GM12878 (cell line): ENCODE results near the gene PPP1R12B. TPM values are rescaled to one million over a fixed set of nuclear protein-coding genes. Genes with fewer than 3 reads are reported as not detected.
"Not testable (repeated sequence)": the region's sequence is repeated elsewhere in the genome, so short reads cannot be mapped to it uniquely, and the experiment has no call there.

Experiments
- ATAC-seq: fragments of 200-7000 bp; cut with Tn5 transposase; 3 replicates; pipeline ENCODE4 v1.9.1; 2020; ENCODE audit warnings: mild to moderate bottlenecking, moderate library complexity
- BruUV-seq: library from RNA; stranded (reverse); fragments of 400-500 nt; replicated peaks from 2 replicates; lab custom pipeline; 2021; lab: Mats Ljungman, UMichigan
- CTCF ChIA-PET: fragments of 300-600 bp; sonication (Branson Sonifier 250); formaldehyde crosslinking; extraction: SDS; loops from one replicate; lab custom pipeline; 2021; ENCODE audit warnings: inconsistent platforms; lab: Yijun Ruan, JAX
- POLR2A ChIA-PET: fragments of 350-600 bp; formaldehyde crosslinking; extraction: SDS; loops from one replicate; lab custom pipeline; 2021; ENCODE audit warnings: inconsistent platforms; lab: Charles Lee
- RAD21 ChIA-PET: fragments of 300-600 bp; sonication (Branson Sonifier 250); formaldehyde crosslinking; loops from one replicate; lab custom pipeline; 2023; ENCODE audit warnings: antibody characterized with exemption; ENCODE audit not compliant: unreplicated experiment; lab: Charles Lee
- SMC1A ChIA-PET: fragments of 300-600 bp; sonication (Branson Sonifier 250); formaldehyde crosslinking; loops from one replicate; lab custom pipeline; 2023; ENCODE audit not compliant: unreplicated experiment, uncharacterized antibody; lab: Charles Lee
- DNase-seq: peaks from one replicate; pipeline ENCODE4 v3.0.0-alpha.2; 2011; ENCODE audit warnings: low read depth, low spot score
- FAIRE-seq: peaks from 3 replicates; lab custom pipeline; 2011; peaks lifted over from hg19 to GRCh38; lab: Jason Lieb, UNC
- H2AFZ ChIP-seq: 2 replicates; pipeline ENCODE4 v1.6.0; 2011; ENCODE audit warnings: low read depth, low read length, control low read depth; ENCODE audit not compliant: control insufficient read depth
- H3K27ac ChIP-seq: 2 replicates; pipeline ENCODE4 v1.5.1; 2011; ENCODE audit warnings: control low read depth; ENCODE audit not compliant: control insufficient read depth, insufficient read depth
- H3K27me3 ChIP-seq, 2 experiments: replicated peaks in 1 of 2; 2 replicates each; pipeline versions ENCODE4 v1.6.0 to v1.6.1; 2011; ENCODE audit warnings: low read length in 1 of 2; ENCODE audit not compliant: control insufficient read depth in 2 of 2, insufficient read depth in 2 of 2
- H3K36me3 ChIP-seq, 2 experiments: 2 replicates each; pipeline ENCODE4 v1.5.1; 2011; ENCODE audit warnings: low read length in 1 of 2; ENCODE audit not compliant: control insufficient read depth in 2 of 2, insufficient read depth in 2 of 2
- H3K4me1 ChIP-seq: 2 replicates; pipeline ENCODE4 v1.6.1; 2011; ENCODE audit warnings: mild to moderate bottlenecking, low read length, moderate library complexity, mixed read lengths; ENCODE audit not compliant: control insufficient read depth, insufficient read depth
- H3K4me2 ChIP-seq: 2 replicates; pipeline ENCODE4 v1.6.0; 2011; ENCODE audit warnings: control low read depth; ENCODE audit not compliant: control insufficient read depth, insufficient read depth
- H3K4me3 ChIP-seq: fragments of 200-600 bp; sonication (generic); 2 replicates; pipeline ENCODE4 v1.5.1; 2016
- H3K79me2 ChIP-seq: 2 replicates; pipeline ENCODE4 v1.6.0; 2011; ENCODE audit warnings: low read length; ENCODE audit not compliant: control insufficient read depth, insufficient read depth
- H3K9ac ChIP-seq: 2 replicates; pipeline ENCODE4 v1.8.0; 2011; ENCODE audit warnings: low read length, control low read depth, mixed read lengths; ENCODE audit not compliant: control insufficient read depth, insufficient read depth
- H3K9me3 ChIP-seq: replicated peaks from 3 replicates; pipeline ENCODE4 v1.5.1; 2011; ENCODE audit warnings: mild to moderate bottlenecking, low read length; ENCODE audit not compliant: control insufficient read depth, insufficient read depth
- H4K20me1 ChIP-seq: 2 replicates; pipeline ENCODE4 v1.6.0; 2011; ENCODE audit not compliant: control insufficient read depth, insufficient read depth
- BMI1 ChIP-seq: fragments of 450-650 bp; IDR thresholded peaks from 2 replicates; pipeline ENCODE4 v1.6.1; 2016; ENCODE audit warnings: mild to moderate bottlenecking, moderate library complexity, borderline replicate concordance
- BRCA1 ChIP-seq: IDR thresholded peaks from 2 replicates; pipeline ENCODE4 v1.6.1; 2011; ENCODE audit warnings: low read depth, low read length, improper control_type of control experiment
- CBX3 ChIP-seq: fragments of 200-600 bp; sonication (generic); IDR thresholded peaks from 2 replicates; pipeline ENCODE4 v1.6.1; 2016; ENCODE audit warnings: low read depth, borderline replicate concordance
- CBX5 ChIP-seq: sonication (generic); IDR thresholded peaks from 2 replicates; pipeline ENCODE4 v1.6.1; 2016; ENCODE audit warnings: low read depth, moderate library complexity, mild to moderate bottlenecking, inconsistent platforms
- CEBPB ChIP-seq, 2 experiments: fragments of 150-350 bp in 1 of 2; IDR thresholded peaks; 2 replicates each; pipeline ENCODE4 v1.6.1; 2012 to 2014; ENCODE audit warnings: low read depth in 2 of 2, low read length in 2 of 2, borderline replicate concordance in 1 of 2, inconsistent platforms in 1 of 2
- CHD4 ChIP-seq: fragments of 200-600 bp; sonication (generic); IDR thresholded peaks from 2 replicates; pipeline ENCODE4 v1.6.1; 2016; ENCODE audit warnings: mild to moderate bottlenecking
- CREM ChIP-seq: IDR thresholded peaks from 2 replicates; pipeline ENCODE4 v1.6.1; 2014; ENCODE audit warnings: antibody characterized with exemption, low read depth
- ELK1 ChIP-seq: IDR thresholded peaks from 2 replicates; pipeline ENCODE4 v1.6.1; 2012; ENCODE audit warnings: low read depth, low read length, improper control_type of control experiment
- HDGF ChIP-seq: fragments of 450-650 bp; IDR thresholded peaks from 2 replicates; pipeline ENCODE4 v1.6.1; 2016; ENCODE audit warnings: antibody characterized with exemption
- IKZF1 ChIP-seq: fragments of 450-650 bp; conservative IDR thresholded peaks from 2 replicates; pipeline ENCODE4 v1.6.1; 2017; ENCODE audit warnings: antibody characterized with exemption, mild to moderate bottlenecking
- JUNB ChIP-seq: IDR thresholded peaks from 2 replicates; pipeline ENCODE4 v1.6.1; 2016; ENCODE audit warnings: antibody characterized with exemption, mild to moderate bottlenecking
- LARP7 ChIP-seq: fragments of 450-650 bp; IDR thresholded peaks from 2 replicates; pipeline ENCODE4 v1.6.1; 2017; ENCODE audit warnings: mild to moderate bottlenecking
- NR2C1 ChIP-seq: fragments of 450-650 bp; IDR thresholded peaks from 2 replicates; pipeline ENCODE4 v1.6.1; 2017; ENCODE audit warnings: antibody characterized with exemption, mild to moderate bottlenecking, moderate library complexity
- RBBP5 ChIP-seq: fragments of 200-600 bp; sonication (generic); conservative IDR thresholded peaks from 2 replicates; pipeline ENCODE4 v1.6.1; 2016
- SUPT20H ChIP-seq: IDR thresholded peaks from 2 replicates; pipeline ENCODE4 v1.6.1; 2011; ENCODE audit warnings: low read depth, mild to moderate bottlenecking, low read length, moderate library complexity, borderline replicate concordance; ENCODE audit not compliant: control insufficient read depth
- TAF1 ChIP-seq: IDR thresholded peaks from 2 replicates; pipeline ENCODE4 v1.6.1; 2011; ENCODE audit warnings: mild to moderate bottlenecking, low read depth, low read length, borderline replicate concordance
- WGBS: methylation state at CpG from one replicate; pipeline ENCODE4 v1.1.6; 2016; ENCODE audit warnings: low lambda C conversion rate; ENCODE audit not compliant: insufficient replicate concordance, insufficient coverage; ENCODE audit errors: missing lambda C conversion rate; 5-methylcytosine and 5-hydroxymethylcytosine counted together
- in situ Hi-C: fragments of 300-500 bp; cut with MboI; formaldehyde crosslinking; loops from 9 replicates; pipeline ENCODE4 v1.14.3; 2018; ENCODE audit warnings: mixed read lengths
- intact Hi-C: fragments of 100-400 bp; cut with micrococcal nuclease; formaldehyde crosslinking; loops from one replicate; pipeline ENCODE4 v1.14.2; 2022; ENCODE audit not compliant: unreplicated experiment
- polyA plus RNA-seq, 11 experiments: library from polyadenylated mRNA; depleted of rRNA in 4 of 11; unstranded in 6 of 11; stranded (reverse) in 5 of 11; fragments of >200 nt; fragmentation: Nextera tagmentation in 4 of 11; fragmentation: Illumina TruSeq in 1 of 11; extraction: Ambion mirVana in 4 of 11; extraction: Trizol in 1 of 11; gene quantifications; 1 replicate in 1 of 11; 2 replicates in 10 of 11; pipeline versions ENCODE4 v1.2.1 to v1.2.3, GENCODE V29; 2011 to 2016; ENCODE audit warnings: inconsistent platforms in 2 of 11, missing spikeins in 2 of 11, low read depth in 1 of 11
- total RNA-seq, 4 experiments: library from RNA; depleted of rRNA in 3 of 4; stranded (reverse); fragments of >200 nt in 3 of 4; fragmentation: Illumina TruSeq in 1 of 4; extraction: Trizol in 1 of 4; gene quantifications; 2 replicates each; pipeline versions ENCODE4 v1.2.1 to v1.2.3, GENCODE V29; 2013 to 2021
- TF ChIP-seq, protein P1 (sequence below): IDR thresholded peaks from 2 replicates; pipeline ENCODE4 v1.6.1; 2011; ENCODE audit warnings: low read depth, low read length, improper control_type of control experiment, borderline replicate concordance

PPP1R12B gene
- total and polyA plus RNA-seq, 10 of the 15 experiments (the other 5 are each of a cell fraction or from before 2014, with no cell fraction given) = 0.29 to 9.4 (median 4.7) TPM

- TF ChIP-seq JUNB (no peak), CREM (no peak), CBX3 (no peak), BMI1 (no peak), BRCA1 (no peak), NR2C1 (no peak), CEBPB (IDR thresholded peaks at IDR 0.05; ENCODE audit: borderline replicate concordance in 1 of 2, low read depth in 2 of 2, low read length in 2 of 2) (no peak), CBX5 (no peak), SUPT20H (no peak), RBBP5 (no peak), HDGF (no peak), IKZF1 (no peak), ELK1 (no peak), CHD4 (no peak), LARP7 (no peak), TAF1 (no peak)
- TF ChIP-seq, protein P1, sequence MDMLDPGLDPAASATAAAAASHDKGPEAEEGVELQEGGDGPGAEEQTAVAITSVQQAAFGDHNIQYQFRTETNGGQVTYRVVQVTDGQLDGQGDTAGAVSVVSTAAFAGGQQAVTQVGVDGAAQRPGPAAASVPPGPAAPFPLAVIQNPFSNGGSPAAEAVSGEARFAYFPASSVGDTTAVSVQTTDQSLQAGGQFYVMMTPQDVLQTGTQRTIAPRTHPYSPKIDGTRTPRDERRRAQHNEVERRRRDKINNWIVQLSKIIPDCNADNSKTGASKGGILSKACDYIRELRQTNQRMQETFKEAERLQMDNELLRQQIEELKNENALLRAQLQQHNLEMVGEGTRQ = no peak
- FAIRE-seq (no peak), DNase-seq (no peak), ATAC-seq (no peak)
- CTCF ChIA-PET = interaction anchor here (1.1 kb wide), 1 partner anchor 34 kb away, joined by 5 read pairs; no protein-coding TSS in a partner anchor
- BruUV-seq = no TSS peak
- Histone ChIP-seq H3K79me2 (no peaks in the 10 kb centered on the region), H3K9me3 (no peaks in the 10 kb centered on the region), H3K9ac (no peak overlapping the region), H3K4me3 (no peak overlapping the region), H3K36me3 (no peaks in the 10 kb centered on the region), H3K4me2 (no peak overlapping the region), H3K27ac (no peak overlapping the region), H4K20me1 (no peaks in the 10 kb centered on the region), H3K27me3 (no peaks in the 10 kb centered on the region; a peak in 2 of 4 replicates), H2AFZ (no peak overlapping the region), H3K4me1 (no peaks in the 10 kb centered on the region)
- 39% methylated on average over 5 of the region's 5 CpGs for WGBS
- RAD21 ChIA-PET = no interaction called here
- POLR2A ChIA-PET = no interaction called here
- intact Hi-C loops (no loop called here), in situ Hi-C loops (no loop called here)
- SMC1A ChIA-PET = no interaction called here
These were observed 257.0 kb downstream of the PPP1R12B start for GRCh38 chr1:202605515-202605914.

DNA sequence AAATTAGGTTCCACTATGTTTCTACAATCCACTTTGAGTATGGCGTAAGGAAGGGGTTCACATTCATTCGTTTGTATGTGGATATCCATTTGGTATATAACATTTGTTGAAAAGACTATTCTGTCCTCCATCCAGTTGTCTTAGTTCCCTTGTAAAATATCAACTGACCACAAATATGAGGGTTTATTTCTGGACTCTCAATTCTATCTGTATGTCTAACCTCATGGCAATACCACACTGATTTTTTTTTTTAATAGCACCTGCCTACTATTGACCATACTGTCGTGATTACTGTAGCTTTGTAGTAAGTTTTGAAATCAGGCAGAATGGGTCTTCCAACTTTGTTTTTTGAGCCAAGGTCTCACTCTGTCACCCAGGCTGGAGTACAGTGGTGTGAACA lies 263.5 kb downstream of the PPP1R12B start:
- CTCF ChIA-PET = interaction anchor here (0.9 to 4.2 kb wide), 2 partner anchors 11 to 1198 kb away, joined by 3 to 18 read pairs; no protein-coding TSS in a partner anchor

More for the DNA sequence above, 263.5 kb downstream of the PPP1R12B start:
- in situ Hi-C loops, H3K9me3 ChIP-seq, DNase-seq, H3K4me2 ChIP-seq, H3K27ac ChIP-seq, H3K9ac ChIP-seq, RAD21 ChIA-PET, H3K27me3 ChIP-seq, H3K36me3 ChIP-seq, ATAC-seq, BruUV-seq, H3K79me2 ChIP-seq, POLR2A ChIA-PET, FAIRE-seq, intact Hi-C loops, H2AFZ ChIP-seq, H4K20me1 ChIP-seq, H3K4me3 ChIP-seq: not testable (repeated sequence)
- 74% methylated on average over 3 of the region's 3 CpGs for WGBS
- SMC1A ChIA-PET = interaction anchor here (0.6 kb wide), 2 partner anchors 82 to 142 kb away, joined by 3 read pairs; no protein-coding TSS in a partner anchor
- peaks cover 21% of the 10 kb centered on the region for H3K4me1 ChIP-seq
